ENCODE data around the gene SERPINA10. TPM values are rescaled to one million over a fixed set of nuclear protein-coding genes. Genes with fewer than 3 reads are reported as not detected.

SERPINA10 gene
- total and polyA plus RNA-seq, 2 experiments from 2014 or later: 0.11 TPM; not detected in 1

DNA sequence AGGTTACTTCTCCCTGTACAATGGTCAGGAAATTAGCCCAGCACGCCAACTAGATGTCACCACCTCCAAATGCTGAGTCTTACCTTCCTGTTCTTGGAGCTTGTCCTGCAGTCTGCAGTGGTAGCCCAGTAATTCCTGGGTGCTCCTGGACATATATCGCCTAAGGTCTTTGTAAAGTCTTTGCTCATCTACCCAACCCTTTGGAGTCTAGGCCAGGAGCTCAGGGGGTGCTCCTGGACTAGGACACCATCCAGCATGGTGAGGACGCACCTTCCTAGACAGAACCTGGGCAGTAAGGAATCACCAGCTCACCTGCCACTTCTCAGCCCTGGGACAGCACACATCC lies 569 bp downstream of the SERPINA10 start:
- H3K4me3 ChIP-seq: no peak overlapping the region
- Mint-ChIP-seq H3K4me3 (no peak overlapping the region), H3K27me3 (ENCODE audit: insufficient read depth, low read depth, poor library complexity) (peaks cover 6% of the 10 kb centered on the region), H3K4me1 (peaks cover 7% of the 10 kb centered on the region; the same call in 2 of the 3 replicates), H3K27ac (no peak overlapping the region), H3K9me3 (no peaks in the 10 kb centered on the region), H3K36me3 (ENCODE audit: low read depth) (no peaks in the 10 kb centered on the region)
- no peaks in the 10 kb centered on the region for H3K27me3 ChIP-seq (ENCODE audit: insufficient read depth)
- H3K79me2 ChIP-seq (replicated peaks; ENCODE audit: insufficient read depth): no peaks in the 10 kb centered on the region
- 0 out of 2 replicates have a peak, but pooled peaks cover 11% of the 10 kb centered on the region for H3K9me2 ChIP-seq (ENCODE audit: insufficient read depth)
- DNase-seq (ENCODE audit: low spot score) (no peak), ATAC-seq (no peak)
- H3K27ac ChIP-seq (ENCODE audit: low read depth): no peak overlapping the region
- H4K20me1 ChIP-seq (replicated peaks; ENCODE audit: insufficient read depth): no peaks in the 10 kb centered on the region
- H3K36me3 ChIP-seq (ENCODE audit: insufficient read depth): no peaks in the 10 kb centered on the region
- TF ChIP-seq ZNF114 (CRISPR knock-in tag; IDR thresholded peaks at IDR 0.05) (no peak), EZH2 (IDR thresholded peaks at IDR 0.05; ENCODE audit: low read depth, unreplicated experiment) (no peak), POLR2AphosphoS5 (IDR thresholded peaks at IDR 0.05; ENCODE audit: low read depth) (no peak), JUNB (IDR thresholded peaks at IDR 0.05; ENCODE audit: unreplicated experiment) (no peak), NANOG (IDR thresholded peaks at IDR 0.05; ENCODE audit: borderline replicate concordance) (no peak), CTCF (conservative IDR thresholded peaks at IDR 0.05; ENCODE audit: low read depth in 2 of 2) (no peak), EZH2phosphoT487 (IDR thresholded peaks at IDR 0.05; ENCODE audit: unreplicated experiment) (no peak), ZNF331 (CRISPR knock-in tag; IDR thresholded peaks at IDR 0.05; ENCODE audit: low read depth) (no peak)
- TF ChIP-seq, protein P1, sequence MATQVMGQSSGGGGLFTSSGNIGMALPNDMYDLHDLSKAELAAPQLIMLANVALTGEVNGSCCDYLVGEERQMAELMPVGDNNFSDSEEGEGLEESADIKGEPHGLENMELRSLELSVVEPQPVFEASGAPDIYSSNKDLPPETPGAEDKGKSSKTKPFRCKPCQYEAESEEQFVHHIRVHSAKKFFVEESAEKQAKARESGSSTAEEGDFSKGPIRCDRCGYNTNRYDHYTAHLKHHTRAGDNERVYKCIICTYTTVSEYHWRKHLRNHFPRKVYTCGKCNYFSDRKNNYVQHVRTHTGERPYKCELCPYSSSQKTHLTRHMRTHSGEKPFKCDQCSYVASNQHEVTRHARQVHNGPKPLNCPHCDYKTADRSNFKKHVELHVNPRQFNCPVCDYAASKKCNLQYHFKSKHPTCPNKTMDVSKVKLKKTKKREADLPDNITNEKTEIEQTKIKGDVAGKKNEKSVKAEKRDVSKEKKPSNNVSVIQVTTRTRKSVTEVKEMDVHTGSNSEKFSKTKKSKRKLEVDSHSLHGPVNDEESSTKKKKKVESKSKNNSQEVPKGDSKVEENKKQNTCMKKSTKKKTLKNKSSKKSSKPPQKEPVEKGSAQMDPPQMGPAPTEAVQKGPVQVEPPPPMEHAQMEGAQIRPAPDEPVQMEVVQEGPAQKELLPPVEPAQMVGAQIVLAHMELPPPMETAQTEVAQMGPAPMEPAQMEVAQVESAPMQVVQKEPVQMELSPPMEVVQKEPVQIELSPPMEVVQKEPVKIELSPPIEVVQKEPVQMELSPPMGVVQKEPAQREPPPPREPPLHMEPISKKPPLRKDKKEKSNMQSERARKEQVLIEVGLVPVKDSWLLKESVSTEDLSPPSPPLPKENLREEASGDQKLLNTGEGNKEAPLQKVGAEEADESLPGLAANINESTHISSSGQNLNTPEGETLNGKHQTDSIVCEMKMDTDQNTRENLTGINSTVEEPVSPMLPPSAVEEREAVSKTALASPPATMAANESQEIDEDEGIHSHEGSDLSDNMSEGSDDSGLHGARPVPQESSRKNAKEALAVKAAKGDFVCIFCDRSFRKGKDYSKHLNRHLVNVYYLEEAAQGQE (IDR thresholded peaks at IDR 0.05; ENCODE audit: unreplicated experiment): no peak
- TF ChIP-seq, protein P2, sequence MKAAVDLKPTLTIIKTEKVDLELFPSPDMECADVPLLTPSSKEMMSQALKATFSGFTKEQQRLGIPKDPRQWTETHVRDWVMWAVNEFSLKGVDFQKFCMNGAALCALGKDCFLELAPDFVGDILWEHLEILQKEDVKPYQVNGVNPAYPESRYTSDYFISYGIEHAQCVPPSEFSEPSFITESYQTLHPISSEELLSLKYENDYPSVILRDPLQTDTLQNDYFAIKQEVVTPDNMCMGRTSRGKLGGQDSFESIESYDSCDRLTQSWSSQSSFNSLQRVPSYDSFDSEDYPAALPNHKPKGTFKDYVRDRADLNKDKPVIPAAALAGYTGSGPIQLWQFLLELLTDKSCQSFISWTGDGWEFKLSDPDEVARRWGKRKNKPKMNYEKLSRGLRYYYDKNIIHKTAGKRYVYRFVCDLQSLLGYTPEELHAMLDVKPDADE (IDR thresholded peaks at IDR 0.05): no peak
- TF ChIP-seq, protein P3, sequence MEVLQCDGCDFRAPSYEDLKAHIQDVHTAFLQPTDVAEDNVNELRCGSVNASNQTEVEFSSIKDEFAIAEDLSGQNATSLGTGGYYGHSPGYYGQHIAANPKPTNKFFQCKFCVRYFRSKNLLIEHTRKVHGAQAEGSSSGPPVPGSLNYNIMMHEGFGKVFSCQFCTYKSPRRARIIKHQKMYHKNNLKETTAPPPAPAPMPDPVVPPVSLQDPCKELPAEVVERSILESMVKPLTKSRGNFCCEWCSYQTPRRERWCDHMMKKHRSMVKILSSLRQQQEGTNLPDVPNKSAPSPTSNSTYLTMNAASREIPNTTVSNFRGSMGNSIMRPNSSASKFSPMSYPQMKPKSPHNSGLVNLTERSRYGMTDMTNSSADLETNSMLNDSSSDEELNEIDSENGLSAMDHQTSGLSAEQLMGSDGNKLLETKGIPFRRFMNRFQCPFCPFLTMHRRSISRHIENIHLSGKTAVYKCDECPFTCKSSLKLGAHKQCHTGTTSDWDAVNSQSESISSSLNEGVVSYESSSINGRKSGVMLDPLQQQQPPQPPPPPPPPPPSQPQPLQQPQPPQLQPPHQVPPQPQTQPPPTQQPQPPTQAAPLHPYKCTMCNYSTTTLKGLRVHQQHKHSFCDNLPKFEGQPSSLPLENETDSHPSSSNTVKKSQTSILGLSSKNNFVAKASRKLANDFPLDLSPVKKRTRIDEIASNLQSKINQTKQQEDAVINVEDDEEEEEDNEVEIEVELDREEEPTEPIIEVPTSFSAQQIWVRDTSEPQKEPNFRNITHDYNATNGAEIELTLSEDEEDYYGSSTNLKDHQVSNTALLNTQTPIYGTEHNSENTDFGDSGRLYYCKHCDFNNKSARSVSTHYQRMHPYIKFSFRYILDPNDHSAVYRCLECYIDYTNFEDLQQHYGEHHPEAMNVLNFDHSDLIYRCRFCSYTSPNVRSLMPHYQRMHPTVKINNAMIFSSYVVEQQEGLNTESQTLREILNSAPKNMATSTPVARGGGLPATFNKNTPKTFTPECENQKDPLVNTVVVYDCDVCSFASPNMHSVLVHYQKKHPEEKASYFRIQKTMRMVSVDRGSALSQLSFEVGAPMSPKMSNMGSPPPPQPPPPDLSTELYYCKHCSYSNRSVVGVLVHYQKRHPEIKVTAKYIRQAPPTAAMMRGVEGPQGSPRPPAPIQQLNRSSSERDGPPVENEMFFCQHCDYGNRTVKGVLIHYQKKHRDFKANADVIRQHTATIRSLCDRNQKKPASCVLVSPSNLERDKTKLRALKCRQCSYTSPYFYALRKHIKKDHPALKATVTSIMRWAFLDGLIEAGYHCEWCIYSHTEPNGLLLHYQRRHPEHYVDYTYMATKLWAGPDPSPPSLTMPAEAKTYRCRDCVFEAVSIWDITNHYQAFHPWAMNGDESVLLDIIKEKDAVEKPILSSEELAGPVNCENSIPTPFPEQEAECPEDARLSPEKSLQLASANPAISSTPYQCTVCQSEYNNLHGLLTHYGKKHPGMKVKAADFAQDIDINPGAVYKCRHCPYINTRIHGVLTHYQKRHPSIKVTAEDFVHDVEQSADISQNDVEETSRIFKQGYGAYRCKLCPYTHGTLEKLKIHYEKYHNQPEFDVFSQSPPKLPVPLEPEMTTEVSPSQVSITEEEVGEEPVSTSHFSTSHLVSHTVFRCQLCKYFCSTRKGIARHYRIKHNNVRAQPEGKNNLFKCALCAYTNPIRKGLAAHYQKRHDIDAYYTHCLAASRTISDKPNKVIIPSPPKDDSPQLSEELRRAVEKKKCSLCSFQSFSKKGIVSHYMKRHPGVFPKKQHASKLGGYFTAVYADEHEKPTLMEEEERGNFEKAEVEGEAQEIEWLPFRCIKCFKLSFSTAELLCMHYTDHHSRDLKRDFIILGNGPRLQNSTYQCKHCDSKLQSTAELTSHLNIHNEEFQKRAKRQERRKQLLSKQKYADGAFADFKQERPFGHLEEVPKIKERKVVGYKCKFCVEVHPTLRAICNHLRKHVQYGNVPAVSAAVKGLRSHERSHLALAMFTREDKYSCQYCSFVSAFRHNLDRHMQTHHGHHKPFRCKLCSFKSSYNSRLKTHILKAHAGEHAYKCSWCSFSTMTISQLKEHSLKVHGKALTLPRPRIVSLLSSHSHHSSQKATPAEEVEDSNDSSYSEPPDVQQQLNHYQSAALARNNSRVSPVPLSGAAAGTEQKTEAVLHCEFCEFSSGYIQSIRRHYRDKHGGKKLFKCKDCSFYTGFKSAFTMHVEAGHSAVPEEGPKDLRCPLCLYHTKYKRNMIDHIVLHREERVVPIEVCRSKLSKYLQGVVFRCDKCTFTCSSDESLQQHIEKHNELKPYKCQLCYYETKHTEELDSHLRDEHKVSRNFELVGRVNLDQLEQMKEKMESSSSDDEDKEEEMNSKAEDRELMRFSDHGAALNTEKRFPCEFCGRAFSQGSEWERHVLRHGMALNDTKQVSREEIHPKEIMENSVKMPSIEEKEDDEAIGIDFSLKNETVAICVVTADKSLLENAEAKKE (CRISPR knock-in tag; IDR thresholded peaks at IDR 0.05): no peak
- no peak overlapping the region for H2AFZ ChIP-seq
- no peaks in the 10 kb centered on the region for H3F3A ChIP-seq (replicated peaks; ENCODE audit: low read depth)
- H3K4me2 ChIP-seq: no peak overlapping the region
- no peaks in the 10 kb centered on the region; the same call in 1 of the 2 replicates for H3K4me1 ChIP-seq (ENCODE audit: insufficient read depth)

Measured in GM23338 (cell line).